Sciatic nerve (tissue), 2 donors: ENCODE measurements around the gene CRB2. TPM values are rescaled to one million over a fixed set of nuclear protein-coding genes. Genes with fewer than 3 reads are reported as not detected.

Experiments
- ATAC-seq: fragments of 200-7000 bp; cut with Tn5 transposase; one replicate; pipeline ENCODE4 v1.9.1; 2020; ENCODE audit warnings: mild to moderate bottlenecking, moderate library complexity
- DNase-seq: peaks from one replicate; pipeline ENCODE4 v3.0.0-alpha.2; 2020; ENCODE audit warnings: low spot score
- intact Hi-C: fragments of 100-400 bp; cut with DNase I; formaldehyde crosslinking; loops from one replicate; pipeline ENCODE4 v1.14.2; 2022
- total RNA-seq: library from RNA; stranded (reverse); fragmentation: NEBNext Ultra II Directional; extraction: Animal tissue kit (Norgen Biotek cat#: 25700); gene quantifications from one replicate; pipeline ENCODE4 v1.2.1, GENCODE V29; 2021
- donor health status: DM: no; HTN: no; CAD: no.
- donor health status: DM: no; HTN: no; CAD: no.

Gene CRB2
- total RNA-seq, 1 donor from 2014 or later: 0.58 TPM

DNA sequence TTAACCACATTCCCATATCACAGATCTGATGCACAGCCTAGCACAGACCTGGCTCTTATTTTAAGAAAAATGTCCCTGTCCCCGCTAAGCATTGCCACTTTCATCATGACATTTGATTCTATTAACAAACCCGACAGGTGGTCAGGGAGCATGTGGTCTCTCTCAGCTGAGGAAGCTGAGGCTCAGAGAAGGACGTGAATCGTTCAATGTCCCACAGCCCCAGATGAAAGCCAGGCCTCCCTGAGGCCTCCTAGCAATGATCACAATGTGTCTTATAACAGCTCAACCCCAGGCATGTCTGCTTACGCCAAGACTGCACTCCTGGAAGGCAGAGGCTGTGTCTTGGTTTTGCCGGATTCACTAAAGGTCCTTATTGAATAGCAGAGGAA is 10.4 kb upstream of the CRB2 start:
- ATAC-seq (no peak), DNase-seq (no peak)
- intact Hi-C loops: no loop called here

DNA sequence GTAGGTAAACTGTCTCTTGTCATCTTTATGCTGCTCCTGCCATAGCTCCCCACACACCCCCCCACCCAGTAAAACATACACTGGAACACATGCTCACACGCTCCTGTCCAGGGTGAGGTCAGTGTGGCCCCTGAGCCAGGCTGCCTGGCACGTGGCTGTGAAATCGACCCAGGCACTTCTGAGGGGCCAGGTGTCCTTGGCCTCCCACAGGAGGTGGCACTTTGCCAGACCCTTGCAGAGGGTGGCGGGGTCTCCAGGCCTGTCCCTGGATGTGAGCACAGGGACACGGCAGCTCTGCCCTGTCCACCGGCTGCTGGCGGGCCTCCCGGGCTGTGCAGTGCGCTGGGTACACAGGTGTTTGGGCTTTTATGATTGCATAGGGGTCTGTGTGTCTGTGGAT is 10.0 kb upstream of the CRB2 start:
- DNase-seq (no peak), ATAC-seq (no peak)
- intact Hi-C loops: no loop called here

DNA sequence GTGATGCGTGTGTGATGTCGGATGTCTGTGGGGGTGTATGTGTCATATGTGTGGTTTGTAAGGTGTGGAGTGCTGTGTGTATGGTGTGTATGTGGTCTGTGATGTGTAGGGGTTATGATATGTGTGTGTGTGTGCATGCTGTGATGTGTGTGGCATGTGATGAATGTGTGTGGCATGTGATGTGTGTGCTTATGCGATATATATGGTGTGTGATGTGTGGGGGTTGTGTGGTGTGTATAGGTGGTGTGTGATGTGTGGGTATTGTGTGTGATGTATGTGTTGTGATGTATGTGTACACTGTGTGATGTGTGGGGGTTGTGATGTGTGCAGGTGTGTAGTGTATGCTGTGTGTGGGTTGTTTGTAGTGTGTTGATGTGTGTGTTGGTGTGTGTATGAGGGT is 9.2 kb upstream of the CRB2 start:
- DNase-seq (no peak), ATAC-seq (no peak)
- intact Hi-C loops: no loop called here

DNA sequence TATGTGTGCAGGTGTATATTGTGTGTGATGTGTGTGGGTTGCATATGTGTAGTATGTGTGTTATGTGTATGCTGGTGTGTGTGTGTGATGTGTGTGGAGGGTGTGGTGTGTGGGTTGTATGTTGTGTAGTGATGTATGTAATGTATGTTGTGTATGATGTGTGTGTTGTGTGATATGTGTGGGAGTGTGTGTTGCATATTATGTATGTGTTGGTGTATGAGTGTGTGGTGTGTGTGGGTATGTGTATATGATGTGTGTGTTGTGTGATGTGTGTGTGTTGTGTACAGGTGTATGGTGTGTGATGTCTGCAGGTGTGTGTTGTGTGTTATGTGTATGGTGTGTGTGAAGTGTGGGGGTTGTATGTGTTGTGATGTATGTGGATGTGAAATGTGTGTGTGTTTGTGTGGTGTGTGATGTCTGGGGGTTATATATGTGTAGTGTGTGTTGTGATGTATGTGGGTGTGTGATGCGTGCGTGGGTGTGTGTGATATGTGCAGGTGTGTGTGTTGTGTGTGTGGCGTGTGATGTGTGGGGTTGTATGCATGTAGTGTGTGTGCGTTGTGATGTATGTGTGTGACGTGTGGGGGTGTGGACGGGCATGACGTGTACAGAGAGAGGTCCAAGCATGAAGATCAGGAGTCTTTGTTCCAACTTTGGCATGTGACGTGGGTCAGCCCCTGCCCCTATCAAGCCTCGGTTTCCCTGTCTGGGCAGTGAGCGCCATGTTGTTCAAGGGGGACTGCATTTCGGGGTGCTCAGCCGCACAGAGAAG is 8.5 kb upstream of the CRB2 start:
- intact Hi-C loops: no loop called here
- ATAC-seq (no peak), DNase-seq (no peak)

DNA sequence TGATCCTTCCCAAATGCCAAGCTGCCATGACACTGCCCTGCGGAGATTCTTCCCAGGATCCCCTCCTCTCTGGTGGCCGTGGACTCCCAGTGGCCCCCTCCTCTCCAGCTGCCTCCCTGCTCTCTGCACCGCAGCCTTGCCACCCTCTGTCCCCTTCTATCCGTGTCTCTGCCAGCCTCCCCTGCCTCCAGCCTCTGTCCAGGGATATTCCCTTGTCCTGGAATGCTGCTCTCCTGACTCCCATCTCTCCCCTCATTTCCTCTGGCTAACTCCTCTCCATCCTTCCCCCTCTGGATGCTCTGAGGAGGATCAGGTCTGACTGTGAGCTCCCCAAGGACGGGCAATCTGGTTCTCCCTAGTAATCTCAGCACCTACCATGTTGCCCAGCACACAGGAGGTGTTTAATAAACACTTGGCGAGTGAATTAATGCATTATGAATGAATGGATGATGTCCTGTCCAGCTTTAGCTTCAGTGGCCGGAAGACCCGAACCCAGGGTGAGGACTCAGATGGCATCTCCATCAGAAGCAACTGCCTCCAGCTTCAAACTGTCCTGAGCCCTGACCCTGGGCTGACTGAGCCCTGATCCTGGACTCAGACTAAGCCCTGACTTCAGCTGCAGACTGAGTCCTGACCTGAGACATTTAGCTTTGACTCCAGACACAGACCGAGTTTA is 7.5 kb upstream of the CRB2 start:
- ATAC-seq (no peak), DNase-seq (no peak)
- intact Hi-C loops: no loop called here

DNA sequence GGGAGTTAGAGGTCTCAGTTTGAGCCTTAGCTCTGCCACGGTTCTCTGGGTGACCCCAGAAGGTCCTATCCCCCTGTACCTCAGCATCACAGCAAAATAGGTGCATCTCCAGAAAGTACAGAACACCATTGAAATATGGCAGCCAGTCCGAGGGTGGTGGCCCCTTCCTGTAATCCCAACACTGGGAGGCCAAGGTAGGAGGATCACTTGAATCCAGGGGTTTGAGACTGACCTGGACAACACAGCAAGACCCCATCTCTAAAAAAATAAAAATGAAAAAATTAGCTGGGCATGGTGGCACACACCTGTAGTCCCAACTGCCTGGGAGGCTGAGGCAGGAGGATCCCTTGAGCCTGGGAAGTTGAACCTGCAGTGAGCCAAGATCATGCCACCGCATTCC is 7.0 kb upstream of the CRB2 start:
- DNase-seq: no peak
- ATAC-seq: no peak
- intact Hi-C loops: no loop called here

DNA sequence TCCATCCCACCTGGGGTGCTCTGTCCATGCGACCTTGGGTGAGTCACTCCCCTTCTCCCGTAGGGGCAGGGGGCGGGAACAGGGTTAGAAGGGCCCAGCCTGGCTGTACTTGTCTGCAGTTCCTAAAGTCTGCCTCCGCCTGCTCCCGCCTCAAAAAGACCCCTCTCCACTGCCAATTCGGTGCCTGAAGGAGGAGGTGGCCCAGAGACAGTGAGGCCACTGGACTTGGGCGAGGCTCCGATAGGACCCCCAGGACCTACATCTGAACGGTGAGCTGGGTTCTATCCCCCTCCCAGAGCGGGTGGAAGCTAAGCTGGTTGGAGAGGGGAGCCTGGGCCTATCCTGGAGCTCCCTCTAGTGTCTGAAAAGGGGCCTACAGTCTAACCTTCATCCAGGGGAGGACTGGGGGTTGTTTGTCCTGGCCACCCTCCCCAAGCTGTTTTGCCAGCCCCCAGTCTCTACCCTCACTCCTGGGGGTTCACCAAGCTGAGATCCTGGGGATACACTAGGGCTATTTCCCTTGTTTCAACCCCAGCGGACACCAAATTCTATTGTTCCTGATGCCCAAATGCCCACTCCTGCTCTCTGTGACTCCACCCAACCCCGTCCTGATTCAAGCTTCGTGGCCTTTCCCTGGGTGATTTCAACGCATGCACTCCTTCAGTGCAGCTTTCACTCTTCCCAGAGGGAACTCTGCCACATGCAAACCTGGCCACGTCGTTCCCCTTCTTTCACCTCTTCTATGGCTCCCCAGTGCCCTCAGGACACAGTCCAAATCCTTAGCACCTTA is 6.1 kb upstream of the CRB2 start:
- peak; percentile 78 for ATAC-seq
- DNase-seq: no peak
- intact Hi-C loops: loop anchor here (1.0 kb wide), 1 partner anchor 270 kb away; no protein-coding TSS in a partner anchor

DNA sequence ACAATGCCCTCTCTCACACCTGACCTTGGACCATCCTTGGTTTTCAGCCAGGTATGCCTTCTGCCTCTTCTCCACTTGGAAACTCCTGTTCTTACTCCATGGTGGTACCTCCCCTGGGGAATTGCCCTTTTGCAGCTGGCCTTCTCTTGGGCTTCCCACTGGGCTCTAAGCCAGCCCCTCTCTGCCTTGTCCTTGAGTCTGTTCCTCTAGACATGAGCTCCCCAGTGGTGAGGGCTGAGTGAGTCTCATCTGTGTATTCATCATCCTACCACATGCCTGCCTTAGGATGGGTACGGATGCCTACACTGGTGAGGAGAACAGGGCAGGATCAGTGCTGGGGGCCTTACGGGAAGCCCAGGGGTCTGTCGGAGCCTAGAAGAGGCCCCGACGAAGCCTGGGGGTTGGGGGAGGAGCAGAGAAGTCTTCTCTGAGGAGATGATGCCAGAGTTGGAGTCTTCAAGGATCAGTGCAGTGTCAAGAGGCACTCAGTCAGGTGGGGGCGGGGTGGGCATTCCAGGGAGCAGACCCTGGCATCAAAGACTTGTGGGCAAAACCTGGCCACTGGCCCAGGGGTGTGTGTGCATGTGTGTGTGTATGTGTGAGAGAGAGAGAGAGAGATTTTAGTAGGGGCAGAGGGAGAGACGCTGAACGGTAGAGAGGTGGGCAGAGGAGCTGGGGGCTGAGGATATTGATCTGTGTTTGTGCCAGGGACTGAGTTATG is 5.2 kb upstream of the CRB2 start:
- no peak for ATAC-seq
- DNase-seq: no peak
- intact Hi-C loops: loop anchor here (1.0 kb wide), 1 partner anchor 270 kb away; no protein-coding TSS in a partner anchor

DNA sequence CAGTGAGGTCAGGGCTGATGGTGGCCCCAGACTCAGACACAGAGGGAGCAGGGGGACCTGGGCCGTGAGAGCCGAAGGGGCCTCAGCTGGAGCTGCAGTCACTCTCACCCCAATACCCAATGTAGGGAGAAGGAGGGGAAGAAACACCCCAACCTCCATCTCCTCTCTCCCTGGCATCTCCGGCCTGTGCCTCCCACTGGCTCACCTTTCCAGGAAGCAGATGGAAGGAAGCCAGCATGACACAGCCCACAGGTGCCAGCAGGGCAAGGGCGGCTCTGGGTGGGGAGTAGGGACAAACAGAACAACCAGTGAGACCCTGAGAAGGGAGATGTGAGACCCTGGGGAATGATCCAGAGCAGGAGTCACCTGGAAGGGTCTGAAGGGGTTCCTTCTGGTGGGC is 3.0 kb upstream of the CRB2 start:
- no peak for ATAC-seq
- intact Hi-C loops: no loop called here
- DNase-seq: no peak

DNA sequence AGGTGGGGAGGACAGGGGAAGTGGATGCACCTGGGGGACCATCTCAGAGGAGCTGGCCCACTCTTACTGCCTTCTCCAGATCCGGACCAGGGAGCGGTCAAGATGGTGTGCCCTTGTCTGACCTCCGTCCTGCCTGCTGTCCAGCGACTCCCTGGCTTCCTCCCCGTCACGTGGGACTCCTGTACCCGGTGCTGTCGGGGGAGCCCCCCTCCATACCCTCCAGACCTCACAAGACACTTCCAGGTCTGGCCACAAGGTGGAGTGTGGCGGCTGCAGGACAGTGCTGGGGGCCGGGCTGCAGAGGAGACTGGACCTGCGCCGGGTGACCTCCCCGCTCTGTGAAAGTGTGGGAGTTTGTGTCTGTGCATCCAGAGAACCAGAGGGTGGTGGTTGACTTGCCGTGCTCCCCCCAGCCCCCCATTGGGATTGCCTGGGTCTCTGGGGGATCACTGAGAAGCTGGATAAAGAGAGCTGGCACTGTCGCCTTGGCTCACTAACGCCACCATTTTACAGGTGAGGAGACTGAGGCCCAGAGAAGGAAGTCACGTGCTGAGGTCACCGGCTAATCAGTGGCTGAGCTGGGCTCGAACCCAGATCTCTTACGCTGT is 1.9 kb upstream of the CRB2 start:
- intact Hi-C loops: no loop called here
- ATAC-seq: peak; percentile 77

DNA sequence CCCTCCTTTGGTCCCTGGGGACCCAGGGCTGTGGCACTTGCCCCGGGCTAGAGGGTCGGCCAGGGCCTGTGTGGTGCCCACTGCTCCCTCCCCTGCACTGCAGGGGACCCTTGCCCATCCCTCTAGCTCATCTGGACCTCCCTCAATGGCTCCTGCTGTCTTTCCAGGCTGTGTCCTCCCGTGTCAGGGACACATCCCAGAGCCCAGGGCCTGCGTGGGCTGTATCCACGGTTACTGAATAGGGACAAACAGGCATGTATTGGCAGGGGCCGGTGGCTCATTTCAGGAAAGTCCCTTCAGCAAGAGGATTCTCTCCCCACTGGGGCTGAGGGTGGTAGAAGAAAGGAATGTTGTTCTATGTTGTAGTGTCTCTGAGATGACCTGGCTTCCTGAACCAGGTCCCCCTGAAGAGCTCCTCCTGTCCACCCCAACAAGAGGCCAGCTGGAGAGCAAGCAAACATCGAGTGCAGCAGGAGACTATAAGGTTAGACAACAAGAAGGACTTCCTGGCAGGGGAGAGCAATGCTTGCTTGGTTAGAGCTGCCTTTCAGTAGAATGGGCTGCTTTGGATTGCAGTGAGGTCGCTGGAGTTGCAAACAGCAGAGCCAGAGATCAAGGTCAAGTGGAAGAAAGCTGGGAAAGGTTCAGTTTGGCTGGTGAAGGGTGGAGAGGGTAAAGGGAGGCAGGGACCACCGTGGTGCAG is 1.0 kb upstream of the CRB2 start:
- intact Hi-C loops: no loop called here

More for the DNA sequence above, 1.9 kb upstream of the CRB2 start:
- DNase-seq: peak; percentile 75

DNA sequence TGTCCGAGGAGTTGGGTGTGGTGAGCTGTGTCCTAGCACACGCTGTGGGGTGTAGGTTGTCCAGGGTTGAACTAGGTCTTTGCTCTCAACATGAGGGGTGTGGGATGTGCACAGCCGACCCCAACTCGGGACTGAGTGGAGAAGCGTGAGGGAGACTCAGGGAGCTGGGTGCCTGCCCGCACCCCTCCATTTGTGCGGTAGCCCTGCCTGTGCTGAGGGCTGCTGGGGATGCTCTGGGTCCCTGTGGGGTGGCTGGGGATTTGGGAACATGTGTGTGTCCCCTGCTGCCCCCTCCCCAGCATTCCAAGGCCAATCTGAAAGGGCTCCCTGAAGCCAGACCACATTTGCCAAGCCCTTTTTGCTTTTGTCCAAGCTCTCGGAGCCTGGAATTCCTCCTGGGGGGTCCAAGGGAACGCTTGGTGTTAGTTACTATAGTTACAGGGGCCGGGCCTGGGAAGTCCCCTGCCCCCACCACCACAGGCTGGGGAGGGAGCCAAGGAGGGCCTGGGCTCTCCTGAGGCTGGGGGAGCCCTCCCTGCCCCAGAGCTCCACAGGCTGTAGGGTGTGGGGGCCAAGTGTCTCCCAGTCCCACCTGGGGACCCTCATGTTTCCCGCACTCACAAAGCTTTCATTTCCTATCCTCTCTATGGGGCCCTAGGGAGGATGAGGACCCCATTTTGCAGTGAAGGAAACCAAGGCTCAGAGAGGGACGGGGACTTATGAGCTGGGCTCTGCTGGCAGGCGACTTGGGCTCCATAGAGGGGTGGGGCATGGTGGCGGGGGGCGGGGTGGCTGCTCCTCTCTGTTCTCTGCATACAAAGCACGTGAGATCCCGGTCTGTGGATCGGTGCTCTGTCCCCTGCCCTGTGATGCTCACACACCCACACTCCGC is 1.1 kb downstream of the CRB2 start:
- no peak for DNase-seq
- intact Hi-C loops: no loop called here
- ATAC-seq: no peak

More for the DNA sequence above, 1.0 kb upstream of the CRB2 start:
- no peak for ATAC-seq
- no peak for DNase-seq

DNA sequence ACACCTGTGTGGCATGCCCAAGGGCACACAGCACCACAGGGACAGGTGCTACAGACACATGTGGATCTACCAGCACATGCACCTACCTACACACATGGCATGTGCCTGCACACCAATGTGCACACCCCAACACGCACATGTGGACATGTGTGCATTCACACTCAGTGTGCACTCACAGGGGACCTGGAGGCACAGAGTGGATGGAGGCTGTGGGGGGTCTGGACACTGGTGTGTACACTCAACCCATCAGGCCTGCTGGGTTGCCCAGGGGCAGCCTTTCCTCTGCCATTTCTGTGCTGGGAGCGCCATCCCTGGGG is 1.7 kb downstream of the CRB2 start:
- no peak for DNase-seq
- intact Hi-C loops: no loop called here
- no peak for ATAC-seq

DNA sequence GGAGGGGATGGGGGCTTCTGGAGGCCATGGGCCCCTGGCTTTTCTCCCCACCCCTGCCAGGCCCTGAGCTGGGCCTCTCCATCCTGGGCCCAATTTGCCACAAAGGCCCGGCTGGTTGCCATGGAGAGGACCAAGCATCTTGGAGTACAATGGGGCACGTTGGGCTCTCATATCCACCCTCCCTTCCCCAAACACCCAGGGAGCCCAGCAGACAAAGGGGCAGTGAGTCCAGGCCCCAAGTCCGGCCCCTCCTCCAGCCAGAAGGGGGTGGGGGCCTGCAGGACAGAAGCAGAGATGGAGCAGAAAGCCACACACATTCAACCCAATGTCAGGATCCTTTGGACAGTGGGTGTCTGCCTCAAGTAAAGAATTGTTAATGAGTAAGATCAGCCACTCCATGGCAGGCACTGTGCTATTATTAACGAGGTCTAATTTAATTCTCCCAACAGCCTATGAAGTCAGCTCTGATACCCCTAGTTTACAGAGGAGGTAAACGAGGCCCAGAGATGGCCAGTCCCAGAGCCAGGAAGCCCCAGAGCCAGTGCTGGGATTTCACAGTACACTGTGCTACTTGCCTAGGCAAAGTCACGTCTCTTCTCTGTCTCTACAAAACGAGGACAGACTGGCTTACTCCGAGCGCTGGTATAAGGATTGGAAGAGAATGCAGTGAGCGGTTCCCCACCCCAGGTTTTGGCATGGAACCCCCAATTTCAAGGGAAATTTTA is 2.3 kb downstream of the CRB2 start:
- DNase-seq (no peak), ATAC-seq (no peak)
- intact Hi-C loops: no loop called here

DNA sequence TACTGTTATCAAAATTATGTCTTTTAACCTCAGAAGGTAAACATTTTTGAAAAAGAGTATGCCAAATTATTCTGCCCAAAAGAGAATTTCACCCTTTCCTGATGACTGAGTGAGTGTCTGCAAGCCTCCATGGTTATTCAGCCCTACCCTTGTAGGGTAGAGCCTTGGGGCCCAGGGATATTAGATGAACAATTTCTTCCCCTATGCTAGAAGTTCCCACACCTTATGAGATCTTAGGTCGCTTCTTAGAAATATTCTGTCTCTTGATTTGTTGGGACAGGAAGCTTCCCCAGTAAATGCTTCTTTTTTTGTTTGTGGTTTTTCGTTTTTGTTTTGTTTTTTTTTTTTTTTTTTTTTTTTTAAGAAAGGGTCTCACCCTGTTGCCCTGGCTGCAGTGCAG is 3.1 kb downstream of the CRB2 start:
- ATAC-seq (no peak), DNase-seq (no peak)
- intact Hi-C loops: no loop called here

DNA sequence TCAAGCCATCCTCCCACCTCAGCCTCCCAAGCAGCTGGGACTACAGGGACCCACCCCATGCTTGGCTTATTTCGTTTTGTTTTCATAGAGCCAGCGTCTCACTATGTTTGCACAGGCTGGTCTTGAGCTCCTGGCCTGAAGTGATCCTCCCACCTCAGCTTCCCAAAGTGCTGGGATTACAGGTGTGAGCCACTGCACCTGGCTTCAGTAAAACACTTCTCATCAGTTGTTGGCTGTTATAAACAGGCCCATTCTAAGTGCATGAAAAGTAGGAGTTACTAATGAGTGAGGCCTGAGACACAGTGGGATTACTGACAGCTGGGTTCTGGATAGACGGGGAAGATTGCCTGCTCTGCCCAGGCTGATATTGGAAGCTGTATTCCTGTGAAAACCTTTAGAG is 3.5 kb downstream of the CRB2 start:
- no peak for DNase-seq
- ATAC-seq: no peak
- intact Hi-C loops: no loop called here
